Panc1 (cell line): Measurements from ENCODE around the gene LCE4A. TPM values are rescaled to one million over a fixed set of nuclear protein-coding genes. Genes with fewer than 3 reads are reported as not detected.
A peak's percentile ranks its signal among the peaks of the same experiment; 100 is the strongest.

Experiments
- ATAC-seq: fragments of 200-7000 bp; cut with Tn5 transposase; 2 replicates; pipeline ENCODE4 v1.9.1; 2020; ENCODE audit warnings: mild to moderate bottlenecking, moderate library complexity
- BruUV-seq: library from RNA; stranded (reverse); fragments of 400-500 nt; replicated peaks from 2 replicates; lab custom pipeline; 2021; lab: Mats Ljungman, UMichigan
- CTCF ChIA-PET: fragments of 300-600 bp; sonication (Branson Sonifier 250); formaldehyde crosslinking; loops from one replicate; lab custom pipeline; 2022; ENCODE audit warnings: antibody characterized with exemption; lab: Charles Lee
- POLR2A ChIA-PET: fragments of 300-600 bp; sonication (Branson Sonifier 250); formaldehyde crosslinking; loops from one replicate; lab custom pipeline; 2022; ENCODE audit warnings: antibody characterized with exemption; lab: Charles Lee
- DNase-seq: peaks from one replicate; pipeline ENCODE4 v3.0.0-alpha.2; 2010; ENCODE audit warnings: low read depth, low spot score
- H3K27ac ChIP-seq: 2 replicates; pipeline ENCODE4 v1.5.1; 2011; ENCODE audit warnings: mild to moderate bottlenecking, low read length, inconsistent platforms
- H3K27me3 ChIP-seq: fragments of 200-500 bp; sonication (Bioruptor generic); 2 replicates; pipeline ENCODE4 v1.6.0; 2014; ENCODE audit warnings: low read length, inconsistent platforms; ENCODE audit not compliant: control insufficient read depth, insufficient read depth
- H3K36me3 ChIP-seq: fragments of 200-500 bp; sonication (Bioruptor generic); 2 replicates; pipeline ENCODE4 v1.5.1; 2014; ENCODE audit warnings: inconsistent platforms, mild to moderate bottlenecking, low read length, moderate library complexity; ENCODE audit not compliant: control insufficient read depth, insufficient read depth
- H3K4me1 ChIP-seq: 2 replicates; pipeline ENCODE4 v1.5.1; 2011; ENCODE audit warnings: inconsistent platforms, mild to moderate bottlenecking, low read length, moderate library complexity; ENCODE audit not compliant: control insufficient read depth, insufficient read depth
- H3K4me3 ChIP-seq, 2 experiments: 2 replicates each; pipeline ENCODE4 v1.5.1; 2011 to 2012; ENCODE audit warnings: low read depth in 2 of 2, low read length in 2 of 2, mild to moderate bottlenecking in 2 of 2, inconsistent platforms in 1 of 2, moderate library complexity in 1 of 2
- H3K9me3 ChIP-seq: fragments of 200-500 bp; sonication (Bioruptor generic); 2 replicates; pipeline ENCODE4 v1.5.1; 2014; ENCODE audit warnings: low read depth, mild to moderate bottlenecking, inconsistent platforms, low read length, moderate library complexity; ENCODE audit not compliant: control insufficient read depth, insufficient read depth
- CTCF ChIP-seq: fragments of 450-650 bp; IDR thresholded peaks from 2 replicates; pipeline ENCODE4 v1.5.1; 2017; ENCODE audit warnings: mild to moderate bottlenecking
- POLR2AphosphoS5 ChIP-seq: IDR thresholded peaks from 2 replicates; pipeline ENCODE4 v1.6.1; 2012; ENCODE audit warnings: mild to moderate bottlenecking, low read depth, low read length, moderate library complexity
- REST ChIP-seq, 2 experiments: IDR thresholded peaks; 2 replicates each; pipeline ENCODE4 v1.6.1; 2011 to 2012; ENCODE audit warnings: low read depth in 2 of 2, control low read depth in 1 of 2, low read length in 1 of 2, mild to moderate bottlenecking in 1 of 2, moderate library complexity in 1 of 2; ENCODE audit not compliant: insufficient read depth in 1 of 2
- SIN3A ChIP-seq: IDR thresholded peaks from 2 replicates; pipeline ENCODE4 v1.6.1; 2012; ENCODE audit warnings: low read depth, mild to moderate bottlenecking, low read length, moderate library complexity, borderline replicate concordance; ENCODE audit not compliant: insufficient read depth
- TCF7L2 ChIP-seq: IDR thresholded peaks from 2 replicates; pipeline ENCODE4 v1.6.1; 2011; ENCODE audit warnings: mild to moderate bottlenecking, low read depth, low read length, inconsistent platforms
- in situ Hi-C: cut with HindIII; loops from 2 replicates; pipeline ENCODE4 v1.10.0; 2016; ENCODE audit warnings: low sequenced_read_pairs, low pct_unique_long_range_greater_than_20kb
- intact Hi-C: fragments of 100-400 bp; cut with micrococcal nuclease; formaldehyde crosslinking; loops from one replicate; pipeline ENCODE4 v1.10.0; 2022; ENCODE audit not compliant: unreplicated experiment
- total RNA-seq: library from RNA; stranded (reverse); gene quantifications from one replicate; pipeline ENCODE4 v1.2.1, GENCODE V29; 2021; ENCODE audit not compliant: unreplicated experiment

LCE4A gene
- total RNA-seq, 1 experiment from 2014 or later, result not detected

GRCh38 chr1:152728986-152729385 is 21.0 kb downstream of the LCE4A start:
- intact Hi-C loops, result no loop called here
- H3K4me1 ChIP-seq, result no peaks in the 10 kb centered on the region
- ChIA-PET POLR2A (no interaction called here), CTCF (no interaction called here)
- BruUV-seq, result no TSS peak
- H3K9me3 ChIP-seq, result no peaks in the 10 kb centered on the region
- DNase-seq, result no peak
- no peaks in the 10 kb centered on the region; the same call in none of the 2 replicates for H3K27me3 ChIP-seq
- ATAC-seq, result no peak
- no peaks in the 10 kb centered on the region for H3K36me3 ChIP-seq
- in situ Hi-C loops, result no loop called here
- no peak overlapping the region for H3K4me3 ChIP-seq
- no peak overlapping the region for H3K27ac ChIP-seq
- TF ChIP-seq TCF7L2 (no peak), POLR2AphosphoS5 (no peak), REST (IDR thresholded peaks at IDR 0.05; ENCODE audit: insufficient read depth in 1 of 2, low read depth in 2 of 2, low read length in 1 of 2) (no peak), SIN3A (no peak), CTCF (no peak)

GRCh38 chr1:152735648-152736047 is 27.7 kb downstream of the LCE4A start:
- DNase-seq, result no peak
- H3K4me3 ChIP-seq, result no peak overlapping the region
- BruUV-seq, result no TSS peak
- H3K27me3 ChIP-seq, result no peaks in the 10 kb centered on the region; the same call in 1 of the 2 replicates
- no peak for ATAC-seq
- TF ChIP-seq POLR2AphosphoS5 (no peak), CTCF (peak; percentile 55)
- no peaks in the 10 kb centered on the region for H3K4me1 ChIP-seq
- no peak overlapping the region for H3K27ac ChIP-seq
- ChIA-PET CTCF (no interaction called here), POLR2A (interaction anchor here (0.6 kb wide), 1 partner anchor 86 kb away, joined by 3 read pairs; no protein-coding TSS in a partner anchor)
- in situ Hi-C loops (no loop called here), intact Hi-C loops (no loop called here)
- no peaks in the 10 kb centered on the region for H3K9me3 ChIP-seq
- no peaks in the 10 kb centered on the region for H3K36me3 ChIP-seq
